ENCODE data around the gene BCAS1. TPM values are rescaled to one million over a fixed set of nuclear protein-coding genes. Genes with fewer than 3 reads are reported as not detected.

BCAS1 gene
- total RNA-seq, 1 donor = under 0.01 TPM

DNA sequence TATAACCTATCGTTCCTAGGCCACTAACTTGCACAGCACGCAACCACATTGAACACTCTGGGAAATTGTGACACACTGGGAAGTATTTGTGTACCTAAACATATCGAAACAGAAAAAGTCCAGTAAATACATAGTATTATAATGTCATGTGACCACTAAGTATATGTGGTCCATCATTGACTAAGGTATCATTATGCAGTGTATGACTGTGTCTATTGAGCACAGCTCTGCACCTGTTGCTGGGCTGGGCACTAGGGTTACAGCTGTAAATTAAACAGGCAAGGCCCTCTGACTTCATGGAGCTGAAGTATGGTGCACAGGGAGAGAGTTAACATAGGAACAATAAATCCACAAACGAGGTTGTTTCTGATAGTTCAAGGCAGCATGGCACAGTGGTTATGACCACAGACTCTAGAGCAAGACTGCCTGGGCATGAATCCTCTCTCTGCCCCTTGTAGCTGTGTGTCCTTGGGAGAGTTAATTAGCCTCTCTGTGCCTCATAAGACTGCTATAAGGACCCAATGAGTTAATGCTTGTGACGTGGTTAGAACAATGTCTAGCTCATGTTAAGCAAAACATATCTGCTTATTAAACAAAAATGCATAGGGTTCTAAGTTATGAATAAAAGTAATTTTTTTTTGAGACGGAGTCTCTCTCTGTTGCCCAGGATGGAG is 10.6 kb downstream of the BCAS1 start:
- H3K4me3 ChIP-seq (ENCODE audit: low read depth, low read length) = no peak overlapping the region
- TF ChIP-seq, protein P1, sequence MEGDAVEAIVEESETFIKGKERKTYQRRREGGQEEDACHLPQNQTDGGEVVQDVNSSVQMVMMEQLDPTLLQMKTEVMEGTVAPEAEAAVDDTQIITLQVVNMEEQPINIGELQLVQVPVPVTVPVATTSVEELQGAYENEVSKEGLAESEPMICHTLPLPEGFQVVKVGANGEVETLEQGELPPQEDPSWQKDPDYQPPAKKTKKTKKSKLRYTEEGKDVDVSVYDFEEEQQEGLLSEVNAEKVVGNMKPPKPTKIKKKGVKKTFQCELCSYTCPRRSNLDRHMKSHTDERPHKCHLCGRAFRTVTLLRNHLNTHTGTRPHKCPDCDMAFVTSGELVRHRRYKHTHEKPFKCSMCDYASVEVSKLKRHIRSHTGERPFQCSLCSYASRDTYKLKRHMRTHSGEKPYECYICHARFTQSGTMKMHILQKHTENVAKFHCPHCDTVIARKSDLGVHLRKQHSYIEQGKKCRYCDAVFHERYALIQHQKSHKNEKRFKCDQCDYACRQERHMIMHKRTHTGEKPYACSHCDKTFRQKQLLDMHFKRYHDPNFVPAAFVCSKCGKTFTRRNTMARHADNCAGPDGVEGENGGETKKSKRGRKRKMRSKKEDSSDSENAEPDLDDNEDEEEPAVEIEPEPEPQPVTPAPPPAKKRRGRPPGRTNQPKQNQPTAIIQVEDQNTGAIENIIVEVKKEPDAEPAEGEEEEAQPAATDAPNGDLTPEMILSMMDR (IDR thresholded peaks at IDR 0.05; ENCODE audit: insufficient read depth, low read depth, low read length) = no peak
- no peak for DNase-seq (ENCODE audit: low read depth)

DNA sequence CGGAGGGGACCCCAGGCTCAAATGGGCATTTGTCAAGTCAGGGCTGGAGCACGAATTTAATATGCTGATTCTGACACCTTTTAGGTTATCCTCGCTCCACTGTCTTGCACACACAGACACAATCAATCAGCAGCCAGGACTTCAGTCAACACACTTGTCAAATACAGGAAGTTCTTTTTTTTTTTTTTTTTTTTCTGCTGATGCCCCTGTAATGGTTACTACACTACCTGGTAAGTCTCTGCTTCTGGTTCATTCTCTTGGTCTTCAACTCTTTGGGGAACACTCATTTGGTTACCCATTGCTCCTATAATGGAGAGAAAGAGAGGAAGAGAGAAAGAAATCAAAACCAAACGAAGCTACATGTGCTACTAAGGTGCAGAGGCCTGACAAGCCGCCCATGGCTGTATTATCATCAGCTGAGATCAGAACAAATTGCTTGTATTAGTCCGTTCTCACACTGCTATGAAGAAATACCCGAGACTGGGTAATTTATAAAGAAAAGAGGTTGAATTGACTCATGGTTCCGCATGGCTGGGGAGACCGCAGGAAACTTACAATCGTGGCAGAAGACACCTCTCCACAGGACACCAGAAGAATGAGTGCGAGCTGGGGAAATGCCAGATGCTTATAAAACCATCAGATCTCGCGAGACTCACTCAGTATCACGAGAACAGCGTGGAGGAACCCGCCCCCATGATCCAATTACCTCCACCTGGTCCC is 11.8 kb downstream of the BCAS1 start:
- H3K4me3 ChIP-seq (ENCODE audit: low read depth, low read length) = no peak overlapping the region
- DNase-seq (ENCODE audit: low read depth) = no peak
- TF ChIP-seq, protein P1 (IDR thresholded peaks at IDR 0.05; ENCODE audit: insufficient read depth, low read depth, low read length) = no peak

DNA sequence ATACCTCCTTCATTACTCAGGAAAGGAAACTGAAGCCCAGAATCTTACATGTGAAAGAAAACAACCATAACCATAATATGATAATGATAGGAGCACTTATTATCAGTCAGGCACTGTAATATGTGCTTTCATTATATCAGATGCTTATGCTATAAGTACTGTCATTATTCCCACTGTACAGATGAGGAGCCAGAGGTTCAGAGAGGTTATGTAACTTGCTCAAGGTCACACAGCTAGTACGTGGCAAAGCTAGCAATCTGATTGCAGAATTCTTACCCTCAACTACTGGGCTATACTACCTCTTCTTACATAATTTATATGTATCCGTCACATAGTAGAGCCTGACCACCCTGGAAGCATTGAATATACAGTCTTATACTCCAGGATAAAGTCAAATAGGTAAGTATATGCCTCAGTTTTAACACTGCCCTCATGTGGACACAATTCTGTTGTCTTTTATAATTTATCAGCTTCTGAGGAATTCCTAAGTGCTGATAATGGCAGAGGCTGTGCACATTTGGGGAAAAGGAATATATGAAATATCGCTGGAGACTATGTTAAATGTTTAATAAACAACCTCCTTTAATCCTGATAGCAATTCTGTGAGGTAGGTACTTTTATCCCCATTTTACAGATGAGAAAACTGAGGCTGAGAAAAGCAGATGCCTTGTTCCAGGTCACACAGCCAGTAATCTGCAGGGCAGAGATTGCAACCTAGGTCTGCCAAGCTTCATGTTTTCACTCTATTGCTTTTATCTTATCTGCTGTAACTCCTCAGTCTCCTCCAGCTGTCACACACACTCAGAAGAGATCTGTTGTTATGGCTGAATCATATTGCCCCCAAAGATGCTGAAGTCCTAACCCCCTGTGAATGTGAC is 13.4 kb downstream of the BCAS1 start:
- no peak for DNase-seq (ENCODE audit: low read depth)
- H3K4me3 ChIP-seq (ENCODE audit: low read depth, low read length) = no peak overlapping the region
- TF ChIP-seq, protein P1 (IDR thresholded peaks at IDR 0.05; ENCODE audit: insufficient read depth, low read depth, low read length) = no peak

DNA sequence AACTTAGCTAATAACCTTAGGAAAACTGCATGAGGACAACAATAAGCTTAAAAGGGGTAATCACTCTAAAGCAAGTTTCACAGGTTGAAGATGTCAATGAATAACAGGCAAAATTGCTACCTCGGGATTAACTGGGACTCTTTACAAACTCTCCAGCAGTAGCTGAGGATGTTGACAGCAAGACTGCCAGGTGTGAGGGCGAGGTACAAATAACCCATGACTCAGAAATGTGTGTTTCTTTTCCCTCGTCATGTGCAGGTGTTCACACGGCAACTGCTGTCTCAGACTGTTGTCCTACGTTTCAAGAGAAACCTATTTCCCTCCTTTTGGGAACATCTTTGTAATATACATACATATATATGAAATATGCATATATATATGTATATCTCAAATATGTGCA is 15.9 kb downstream of the BCAS1 start:
- H3K4me3 ChIP-seq (ENCODE audit: low read depth, low read length) = no peak overlapping the region
- TF ChIP-seq, protein P1 (IDR thresholded peaks at IDR 0.05; ENCODE audit: insufficient read depth, low read depth, low read length) = no peak
- no peak for DNase-seq (ENCODE audit: low read depth)

DNA sequence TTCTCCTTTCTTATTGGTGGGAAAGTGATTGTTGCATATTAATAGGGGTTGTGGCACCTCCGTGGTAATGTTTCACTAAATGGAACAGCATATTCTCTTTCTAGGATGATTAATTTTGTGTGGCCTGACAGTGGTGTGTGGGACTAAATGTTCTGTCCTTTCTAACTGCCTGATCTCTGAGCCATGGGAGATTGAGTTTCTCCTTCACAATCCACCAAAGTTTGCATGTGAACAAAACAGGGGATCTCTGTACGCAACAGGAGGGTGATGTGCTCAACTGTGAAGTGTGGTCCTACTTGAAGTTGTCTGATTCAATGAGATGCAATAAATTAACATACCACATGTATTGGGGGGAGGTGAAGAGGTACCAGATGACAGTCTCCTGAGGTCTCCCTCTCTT is 19.3 kb downstream of the BCAS1 start:
- no peak overlapping the region for H3K4me3 ChIP-seq (ENCODE audit: low read depth, low read length)
- TF ChIP-seq, protein P1 (IDR thresholded peaks at IDR 0.05; ENCODE audit: insufficient read depth, low read depth, low read length) = no peak
- DNase-seq (ENCODE audit: low read depth) = no peak

DNA sequence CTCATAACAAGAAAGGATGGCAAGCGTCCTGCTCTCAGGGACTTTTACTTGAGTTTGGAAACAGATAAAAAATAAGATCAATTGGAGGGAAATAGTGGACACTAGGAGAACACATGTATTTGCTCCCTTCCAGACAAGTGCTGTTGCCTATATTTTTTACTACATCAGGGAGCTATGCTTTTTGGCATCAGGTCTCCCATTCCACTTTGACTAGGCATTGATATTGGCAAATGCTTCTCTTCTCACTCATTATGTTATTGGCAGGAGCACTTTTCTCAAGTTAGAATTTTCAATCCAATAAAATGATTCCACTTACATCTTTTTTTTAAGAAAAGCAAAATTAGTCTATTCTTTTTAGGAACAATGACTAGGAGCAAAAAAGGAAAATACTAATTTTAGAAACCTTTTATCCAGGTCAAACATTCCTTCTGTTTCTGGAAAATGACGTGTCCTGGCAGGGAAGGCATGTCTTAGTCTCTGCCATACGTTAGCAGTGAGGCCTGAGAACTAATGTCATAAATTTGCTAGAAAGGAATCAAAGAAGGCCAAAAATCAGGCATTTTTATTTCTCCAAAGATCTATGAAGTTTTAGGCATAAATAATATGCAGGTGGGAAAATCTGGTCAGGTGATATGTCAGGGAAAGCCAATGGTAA is 21.4 kb downstream of the BCAS1 start:
- TF ChIP-seq, protein P1 (IDR thresholded peaks at IDR 0.05; ENCODE audit: insufficient read depth, low read depth, low read length) = no peak
- no peak overlapping the region for H3K4me3 ChIP-seq (ENCODE audit: low read depth, low read length)
- DNase-seq (ENCODE audit: low read depth) = no peak
